ENCODE measurements around the gene FZD7. TPM values are rescaled to one million over a fixed set of nuclear protein-coding genes. Genes with fewer than 3 reads are reported as not detected.

Gene FZD7
- total and polyA plus RNA-seq, 9 of the 15 experiments (the other 6 are each of a cell fraction or from before 2014, with no cell fraction given): 0.11 to 2.4 (median 0.69) TPM

GRCh38 chr2:202071107-202071506, 37.5 kb downstream of the FZD7 start (continued):
- TF ChIP-seq, protein P1, sequence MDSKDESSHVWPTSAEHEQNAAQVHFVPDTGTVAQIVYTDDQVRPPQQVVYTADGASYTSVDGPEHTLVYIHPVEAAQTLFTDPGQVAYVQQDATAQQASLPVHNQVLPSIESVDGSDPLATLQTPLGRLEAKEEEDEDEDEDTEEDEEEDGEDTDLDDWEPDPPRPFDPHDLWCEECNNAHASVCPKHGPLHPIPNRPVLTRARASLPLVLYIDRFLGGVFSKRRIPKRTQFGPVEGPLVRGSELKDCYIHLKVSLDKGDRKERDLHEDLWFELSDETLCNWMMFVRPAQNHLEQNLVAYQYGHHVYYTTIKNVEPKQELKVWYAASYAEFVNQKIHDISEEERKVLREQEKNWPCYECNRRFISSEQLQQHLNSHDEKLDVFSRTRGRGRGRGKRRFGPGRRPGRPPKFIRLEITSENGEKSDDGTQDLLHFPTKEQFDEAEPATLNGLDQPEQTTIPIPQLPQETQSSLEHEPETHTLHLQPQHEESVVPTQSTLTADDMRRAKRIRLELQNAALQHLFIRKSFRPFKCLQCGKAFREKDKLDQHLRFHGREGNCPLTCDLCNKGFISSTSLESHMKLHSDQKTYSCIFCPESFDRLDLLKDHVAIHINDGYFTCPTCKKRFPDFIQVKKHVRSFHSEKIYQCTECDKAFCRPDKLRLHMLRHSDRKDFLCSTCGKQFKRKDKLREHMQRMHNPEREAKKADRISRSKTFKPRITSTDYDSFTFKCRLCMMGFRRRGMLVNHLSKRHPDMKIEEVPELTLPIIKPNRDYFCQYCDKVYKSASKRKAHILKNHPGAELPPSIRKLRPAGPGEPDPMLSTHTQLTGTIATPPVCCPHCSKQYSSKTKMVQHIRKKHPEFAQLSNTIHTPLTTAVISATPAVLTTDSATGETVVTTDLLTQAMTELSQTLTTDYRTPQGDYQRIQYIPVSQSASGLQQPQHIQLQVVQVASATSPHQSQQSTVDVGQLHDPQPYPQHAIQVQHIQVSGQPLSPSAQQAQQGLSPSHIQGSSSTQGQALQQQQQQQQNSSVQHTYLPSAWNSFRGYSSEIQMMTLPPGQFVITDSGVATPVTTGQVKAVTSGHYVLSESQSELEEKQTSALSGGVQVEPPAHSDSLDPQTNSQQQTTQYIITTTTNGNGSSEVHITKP (IDR thresholded peaks at IDR 0.05; ENCODE audit: partially characterized antibody): no peak

- Histone ChIP-seq H3K36me3 (ENCODE audit: control insufficient read depth, insufficient read depth, low read length) (no peaks in the 10 kb centered on the region), H3K27me3 (ENCODE audit: control insufficient read depth in 2 of 2, insufficient read depth in 2 of 2, low read length in 2 of 2) (peaks cover 0 to 7% of the 10 kb centered on the region in 2 experiments; a peak in 3 of 5 replicates), H3K79me2 (ENCODE audit: control insufficient read depth, insufficient read depth, low read length) (no peaks in the 10 kb centered on the region), H3K9me3 (replicated peaks; ENCODE audit: control insufficient read depth, insufficient read depth, low read depth, low read length) (no peaks in the 10 kb centered on the region), H3K4me2 (ENCODE audit: insufficient read depth, low read length) (no peak overlapping the region), H4K20me1 (replicated peaks; ENCODE audit: control insufficient read depth, insufficient read depth, low read length) (no peaks in the 10 kb centered on the region), H3K4me1 (replicated peaks in 1 of 2; ENCODE audit: control insufficient read depth in 2 of 2, insufficient read depth in 2 of 2, low read length in 2 of 2) (peaks cover 0 to 19% of the 10 kb centered on the region in 2 experiments; a peak in 3 of 5 replicates), H3K27ac (ENCODE audit: extremely low read depth, low read depth, low read length) (no peak overlapping the region), H3K9me1 (ENCODE audit: control insufficient read depth, insufficient read depth, low read length) (no peaks in the 10 kb centered on the region), H2AFZ (ENCODE audit: low read depth, low read length) (no peak overlapping the region), H3K4me3 (no peak overlapping the region), H3K9ac (ENCODE audit: insufficient read depth in 1 of 2, low read depth in 2 of 2, low read length in 2 of 2) (no peak overlapping the region)
- no peak for ATAC-seq
- BruUV-seq (replicated peaks): no TSS peak
- no CpG with 5 or more reads among the region's 2 CpGs for WGBS (ENCODE audit: insufficient coverage, low coverage, missing lambda C conversion rate)
- ChIA-PET CTCF (ENCODE audit: low intra/inter-chr PET ratio) (no interaction called here), POLR2A (interaction anchor here (0.7 kb wide), 1 partner anchor 30 kb away, joined by 3 read pairs; no protein-coding TSS in a partner anchor)
- DNase-seq (ENCODE audit: extremely low read depth in 1 of 4, low spot score in 3 of 4): peak in 2 of 4 experiments; percentile 30 to 32
- in situ Hi-C loops (cut with MboI) (no loop called here), intact Hi-C loops (cut with micrococcal nuclease) (no loop called here)
- TF ChIP-seq, protein P2, sequence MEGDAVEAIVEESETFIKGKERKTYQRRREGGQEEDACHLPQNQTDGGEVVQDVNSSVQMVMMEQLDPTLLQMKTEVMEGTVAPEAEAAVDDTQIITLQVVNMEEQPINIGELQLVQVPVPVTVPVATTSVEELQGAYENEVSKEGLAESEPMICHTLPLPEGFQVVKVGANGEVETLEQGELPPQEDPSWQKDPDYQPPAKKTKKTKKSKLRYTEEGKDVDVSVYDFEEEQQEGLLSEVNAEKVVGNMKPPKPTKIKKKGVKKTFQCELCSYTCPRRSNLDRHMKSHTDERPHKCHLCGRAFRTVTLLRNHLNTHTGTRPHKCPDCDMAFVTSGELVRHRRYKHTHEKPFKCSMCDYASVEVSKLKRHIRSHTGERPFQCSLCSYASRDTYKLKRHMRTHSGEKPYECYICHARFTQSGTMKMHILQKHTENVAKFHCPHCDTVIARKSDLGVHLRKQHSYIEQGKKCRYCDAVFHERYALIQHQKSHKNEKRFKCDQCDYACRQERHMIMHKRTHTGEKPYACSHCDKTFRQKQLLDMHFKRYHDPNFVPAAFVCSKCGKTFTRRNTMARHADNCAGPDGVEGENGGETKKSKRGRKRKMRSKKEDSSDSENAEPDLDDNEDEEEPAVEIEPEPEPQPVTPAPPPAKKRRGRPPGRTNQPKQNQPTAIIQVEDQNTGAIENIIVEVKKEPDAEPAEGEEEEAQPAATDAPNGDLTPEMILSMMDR (IDR thresholded peaks at IDR 0.05 in 2 of 3, conservative IDR thresholded peaks at IDR 0.05 in 1 of 3; ENCODE audit: insufficient read depth in 2 of 3, low read depth in 1 of 3, low read length in 3 of 3): 0 out of 6 replicates have a peak, but pooled peaks of 1 of the 3 experiments have one; percentile 3
- TF ChIP-seq, protein P3, sequence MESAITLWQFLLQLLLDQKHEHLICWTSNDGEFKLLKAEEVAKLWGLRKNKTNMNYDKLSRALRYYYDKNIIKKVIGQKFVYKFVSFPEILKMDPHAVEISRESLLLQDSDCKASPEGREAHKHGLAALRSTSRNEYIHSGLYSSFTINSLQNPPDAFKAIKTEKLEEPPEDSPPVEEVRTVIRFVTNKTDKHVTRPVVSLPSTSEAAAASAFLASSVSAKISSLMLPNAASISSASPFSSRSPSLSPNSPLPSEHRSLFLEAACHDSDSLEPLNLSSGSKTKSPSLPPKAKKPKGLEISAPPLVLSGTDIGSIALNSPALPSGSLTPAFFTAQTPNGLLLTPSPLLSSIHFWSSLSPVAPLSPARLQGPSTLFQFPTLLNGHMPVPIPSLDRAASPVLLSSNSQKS (CRISPR knock-in tag; IDR thresholded peaks at IDR 0.05): no peak
- no peak for FAIRE-seq
Measured at GRCh38 chr2:202072226-202072625, 38.6 kb downstream of the FZD7 start.

Data from K562 (cell line).